Right lobe of liver (tissue), 4 donors: ENCODE data around the gene B4GALT5.

ENCODE experiments used
- CTCF ChIP-seq, 4 donors: fragments of 200-600 bp in 3 of 4; fragments of 450-650 bp in 1 of 4; IDR thresholded peaks; one replicate each; pipeline versions ENCODE4 v1.5.1 to v1.8.0; 2016 to 2022; ENCODE audit warnings: antibody characterized with exemption in 4 of 4, mild to moderate bottlenecking in 2 of 4
- POLR2A ChIP-seq: fragments of 450-650 bp; IDR thresholded peaks from one replicate; pipeline ENCODE4 v1.6.1; 2017; ENCODE audit warnings: antibody characterized with exemption, mild to moderate bottlenecking
- donor health status: DM: no; HTN: no; CAD: no.
- donor health status: DM: no; HTN: no; CAD: no.
- donor health status: DM: no; HTN: yes; CAD: no.

- TF ChIP-seq CTCF (IDR thresholded peaks at IDR 0.05) (no peak), POLR2A (no peak)
Observed at GRCh38 chr20:49752201-49752903, 38.7 kb upstream of the B4GALT5 start.
